Calu3 (cell line): ENCODE measurements around the gene PARD3. TPM values are rescaled to one million over a fixed set of nuclear protein-coding genes. Genes with fewer than 3 reads are reported as not detected.

Experiments used
- Bru-seq: library from RNA; stranded (reverse); fragments of 400-500 nt; gene quantifications from one replicate; lab custom pipeline; 2021; lab: Mats Ljungman, UMichigan
- BruChase-seq, 2 experiments: library from RNA; stranded (reverse); fragments of 400-500 nt; gene quantifications; one replicate each; lab custom pipeline; 2021; lab: Mats Ljungman, UMichigan
- BruUV-seq: library from RNA; stranded (reverse); fragments of 400-500 nt; replicated peaks from 2 replicates; lab custom pipeline; 2021; lab: Mats Ljungman, UMichigan
- CTCF ChIA-PET: fragments of 300-600 bp; sonication (Branson Sonifier 250); formaldehyde crosslinking; loops from one replicate; lab custom pipeline; 2022; ENCODE audit warnings: antibody characterized with exemption; lab: Charles Lee
- DNase-seq: peaks from one replicate; pipeline ENCODE4 v3.0.0; 2022
- H3K27ac Mint-ChIP-seq: one replicate; pipeline ENCODE4 v1.8.0; 2022; ENCODE audit warnings: mixed read lengths; ENCODE audit not compliant: unreplicated experiment
- H3K27me3 Mint-ChIP-seq: one replicate; pipeline ENCODE4 v1.8.0; 2022; ENCODE audit warnings: mixed read lengths; ENCODE audit not compliant: unreplicated experiment
- H3K36me3 Mint-ChIP-seq: one replicate; pipeline ENCODE4 v1.8.0; 2022; ENCODE audit warnings: mild to moderate bottlenecking, moderate library complexity, mixed read lengths; ENCODE audit not compliant: insufficient read depth, unreplicated experiment
- H3K4me1 Mint-ChIP-seq: one replicate; pipeline ENCODE4 v1.8.0; 2022; ENCODE audit warnings: mild to moderate bottlenecking, low read depth, mixed read lengths; ENCODE audit not compliant: unreplicated experiment
- H3K4me3 Mint-ChIP-seq: one replicate; pipeline ENCODE4 v1.8.0; 2022; ENCODE audit warnings: mild to moderate bottlenecking, low read depth, moderate library complexity, mixed read lengths; ENCODE audit not compliant: unreplicated experiment
- H3K9me3 Mint-ChIP-seq: one replicate; pipeline ENCODE4 v1.8.0; 2022; ENCODE audit warnings: low read depth, mixed read lengths; ENCODE audit not compliant: unreplicated experiment
- intact Hi-C: fragments of 100-400 bp; cut with micrococcal nuclease; formaldehyde crosslinking; loops from one replicate; pipeline ENCODE4 v1.10.0; 2022; ENCODE audit not compliant: unreplicated experiment
- long read RNA-seq: library from polyadenylated mRNA; stranded (forward); transcript quantifications from one replicate; pipeline ENCODE4 v2.0.0, GENCODE V29; 2022
- total RNA-seq: library from RNA; stranded (reverse); gene quantifications from 2 replicates; pipeline ENCODE4 v1.2.3, GENCODE V29; 2022
- TF ChIP-seq, protein P1 (sequence below): fragments of 200-600 bp; IDR thresholded peaks from one replicate; pipeline ENCODE4 v1.8.0; 2022; ENCODE audit warnings: antibody characterized with exemption; ENCODE audit not compliant: unreplicated experiment

The PARD3 gene
- 57.6 and 62.4 TPM in 2 replicates for total RNA-seq
- percentile 90 among the genes with signal in this experiment for Bru-seq, nascent RNA
- percentile 82 among the genes with signal in this experiment for BruChase-seq, experiment 1, labeled RNA remaining after a 6-hour chase
- percentile 83 among the genes with signal in this experiment for BruChase-seq, experiment 2, labeled RNA remaining after a 2-hour chase
- long read RNA-seq, full-length matches to known transcripts: 12 of 59 reads
- long read RNA-seq, partial matches to known transcripts: 9 of 59 reads
- long read RNA-seq, other reads (novel, unspliced or antisense): 38 of 59 reads

DNA sequence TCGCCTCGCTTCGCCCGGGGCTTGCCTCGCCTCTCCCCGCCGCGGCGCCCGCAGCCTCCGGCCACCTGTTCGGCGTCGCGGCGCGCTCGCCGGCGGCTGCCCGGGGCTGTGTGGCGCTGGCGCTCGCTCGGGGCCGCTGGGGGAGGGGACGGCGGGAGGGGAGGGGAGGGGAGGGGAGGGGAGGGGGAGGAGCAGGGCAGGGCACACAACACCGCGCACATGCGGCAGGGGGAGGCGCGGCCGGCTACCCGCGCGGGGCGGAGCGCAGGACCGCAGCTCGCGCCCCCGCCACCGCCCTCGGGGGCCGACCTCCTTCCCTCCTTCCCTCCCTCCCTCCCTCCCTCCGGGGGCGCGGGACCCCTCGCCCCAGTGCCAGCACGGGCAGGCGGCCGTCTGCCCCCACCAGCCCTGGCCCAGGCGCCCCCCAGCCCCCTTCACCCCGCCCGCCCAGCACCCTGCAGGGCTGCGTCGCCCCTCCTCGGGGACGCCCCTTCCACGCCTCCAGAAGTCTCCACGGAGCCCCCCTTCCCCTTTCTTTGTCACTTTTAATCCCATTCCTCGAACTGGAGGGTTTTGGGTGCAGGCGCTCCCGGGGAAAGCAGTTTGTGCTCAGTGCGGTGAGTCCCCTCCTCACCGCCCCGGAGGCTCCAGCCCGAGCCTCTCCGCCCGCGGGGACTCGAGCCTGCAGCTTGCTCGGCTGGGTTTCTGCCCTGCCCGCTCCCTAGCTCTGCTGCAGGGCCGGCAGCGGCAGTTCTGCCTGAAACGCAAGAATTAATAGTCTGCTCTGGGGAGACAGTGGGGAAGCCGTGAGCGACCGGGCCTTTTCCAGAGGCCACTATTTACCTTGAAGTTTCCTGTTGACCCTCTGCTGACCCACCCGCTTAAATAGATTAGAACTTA lies at the start of gene PARD3:
Gene PARD3, minus strand, starts transcription at position 112 of the 900 bp plus-strand sequence. CDS start 301 bp downstream, outside the sequence.
- TF ChIP-seq, protein P1, sequence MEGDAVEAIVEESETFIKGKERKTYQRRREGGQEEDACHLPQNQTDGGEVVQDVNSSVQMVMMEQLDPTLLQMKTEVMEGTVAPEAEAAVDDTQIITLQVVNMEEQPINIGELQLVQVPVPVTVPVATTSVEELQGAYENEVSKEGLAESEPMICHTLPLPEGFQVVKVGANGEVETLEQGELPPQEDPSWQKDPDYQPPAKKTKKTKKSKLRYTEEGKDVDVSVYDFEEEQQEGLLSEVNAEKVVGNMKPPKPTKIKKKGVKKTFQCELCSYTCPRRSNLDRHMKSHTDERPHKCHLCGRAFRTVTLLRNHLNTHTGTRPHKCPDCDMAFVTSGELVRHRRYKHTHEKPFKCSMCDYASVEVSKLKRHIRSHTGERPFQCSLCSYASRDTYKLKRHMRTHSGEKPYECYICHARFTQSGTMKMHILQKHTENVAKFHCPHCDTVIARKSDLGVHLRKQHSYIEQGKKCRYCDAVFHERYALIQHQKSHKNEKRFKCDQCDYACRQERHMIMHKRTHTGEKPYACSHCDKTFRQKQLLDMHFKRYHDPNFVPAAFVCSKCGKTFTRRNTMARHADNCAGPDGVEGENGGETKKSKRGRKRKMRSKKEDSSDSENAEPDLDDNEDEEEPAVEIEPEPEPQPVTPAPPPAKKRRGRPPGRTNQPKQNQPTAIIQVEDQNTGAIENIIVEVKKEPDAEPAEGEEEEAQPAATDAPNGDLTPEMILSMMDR: no peak
- Mint-ChIP-seq H3K27me3 (no peaks in the 10 kb centered on the region), H3K4me1 (peaks cover 46% of the 10 kb centered on the region), H3K9me3 (no peaks in the 10 kb centered on the region), H3K4me3 (peak within 1 kb of the TSS; percentile 62), H3K27ac (peak within 1 kb of the TSS; percentile 76), H3K36me3 (peaks cover 30% of the 10 kb centered on the region)
- intact Hi-C loops: no loop called here
- BruUV-seq: no TSS peak
- CTCF ChIA-PET: interaction anchor here (0.5 to 1.2 kb wide), 5 partner anchors 10 to 179 kb away, joined by 3 to 4 read pairs (median 3); no protein-coding TSS in a partner anchor
- peak; percentile 72 for DNase-seq

DNA sequence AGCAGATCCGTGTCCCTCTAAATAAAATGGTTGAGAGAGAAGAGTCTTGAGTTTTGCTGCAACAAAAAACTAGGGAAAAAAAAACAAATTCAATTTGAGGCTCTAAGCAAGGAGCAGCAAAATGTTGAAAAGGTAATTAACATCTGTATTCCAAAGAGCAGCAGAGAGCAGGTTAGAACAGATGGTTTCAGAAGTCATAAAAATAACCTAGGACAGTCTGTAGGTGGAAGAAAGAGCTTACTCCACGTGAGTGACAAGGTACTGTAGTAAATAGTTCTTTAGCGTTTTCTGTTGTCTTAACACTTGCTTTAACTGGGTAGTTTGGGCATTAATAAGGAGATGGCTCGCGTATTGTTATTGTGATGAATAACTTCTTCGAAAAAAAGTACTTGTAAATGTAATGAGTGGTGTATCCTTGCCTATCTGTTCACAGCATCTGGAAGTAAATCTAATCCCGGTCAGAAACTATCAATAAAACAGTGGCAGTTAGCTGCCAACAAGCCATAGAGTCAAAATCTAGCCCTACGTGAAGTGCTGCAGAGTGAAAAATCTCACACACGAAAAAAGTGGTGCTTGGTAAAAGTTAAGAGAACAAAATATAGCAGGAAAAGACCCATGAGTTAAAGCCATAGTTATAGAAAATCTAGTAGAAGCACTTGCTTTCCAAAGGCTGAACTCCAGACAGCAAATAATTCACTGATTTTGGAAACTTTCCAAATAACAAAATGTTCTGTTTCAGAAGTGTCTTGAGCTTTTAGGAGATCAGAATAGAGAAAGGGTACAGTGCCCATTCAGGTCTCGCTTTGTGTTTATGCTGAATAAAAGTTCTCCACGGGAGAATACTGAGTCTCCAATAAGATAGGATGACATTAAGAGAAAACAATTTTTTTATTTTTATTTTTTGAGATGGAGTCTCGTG lies 49.3 kb upstream of the PARD3 start:
- TF ChIP-seq, protein P1: no peak
- CTCF ChIA-PET: interaction anchor here (0.7 kb wide), 1 partner anchor 52 kb away, joined by 3 read pairs; no protein-coding TSS in a partner anchor
- Mint-ChIP-seq H3K4me3 (no peak overlapping the region), H3K9me3 (no peaks in the 10 kb centered on the region), H3K27ac (no peak overlapping the region), H3K36me3 (no peaks in the 10 kb centered on the region), H3K27me3 (no peaks in the 10 kb centered on the region), H3K4me1 (no peaks in the 10 kb centered on the region)
- no TSS peak for BruUV-seq
- intact Hi-C loops: no loop called here
- DNase-seq: no peak

DNA sequence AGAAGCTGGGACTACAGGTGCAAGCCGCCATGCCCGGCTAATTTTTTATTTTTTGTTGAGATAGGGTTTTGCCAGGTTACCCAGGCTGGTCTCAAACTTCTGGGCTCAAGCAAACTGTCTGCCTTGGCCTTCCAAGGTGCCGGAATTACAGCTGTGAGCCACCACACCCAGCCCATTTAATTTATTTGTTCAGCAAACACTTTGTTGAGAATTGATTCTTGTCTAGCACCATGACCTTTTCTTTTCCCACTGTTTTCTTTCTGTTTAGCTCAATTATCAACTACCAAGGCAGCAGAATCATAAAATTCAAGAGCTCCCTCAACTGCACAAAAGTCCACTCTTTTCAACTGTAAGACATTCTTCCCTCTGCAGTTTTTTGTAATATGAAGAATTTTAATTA lies 47.8 kb upstream of the PARD3 start:
- DNase-seq: no peak
- CTCF ChIA-PET: interaction anchor here (0.7 kb wide), 1 partner anchor 886 kb away, joined by 6 read pairs; no protein-coding TSS in a partner anchor
- Mint-ChIP-seq H3K27ac (no peak overlapping the region), H3K4me1 (no peaks in the 10 kb centered on the region), H3K9me3 (no peaks in the 10 kb centered on the region), H3K36me3 (no peaks in the 10 kb centered on the region), H3K27me3 (peaks cover 7% of the 10 kb centered on the region), H3K4me3 (no peak overlapping the region)
- intact Hi-C loops: no loop called here
- BruUV-seq: no TSS peak
- TF ChIP-seq, protein P1: no peak
